ENCODE results near the gene PELI2.

Gene PELI2

GRCh38 chr14:56284641-56285040 lies 166.4 kb downstream of the PELI2 start:
- H3K9me3 ChIP-seq: no peaks in the 10 kb centered on the region
- TF ChIP-seq, protein P1, sequence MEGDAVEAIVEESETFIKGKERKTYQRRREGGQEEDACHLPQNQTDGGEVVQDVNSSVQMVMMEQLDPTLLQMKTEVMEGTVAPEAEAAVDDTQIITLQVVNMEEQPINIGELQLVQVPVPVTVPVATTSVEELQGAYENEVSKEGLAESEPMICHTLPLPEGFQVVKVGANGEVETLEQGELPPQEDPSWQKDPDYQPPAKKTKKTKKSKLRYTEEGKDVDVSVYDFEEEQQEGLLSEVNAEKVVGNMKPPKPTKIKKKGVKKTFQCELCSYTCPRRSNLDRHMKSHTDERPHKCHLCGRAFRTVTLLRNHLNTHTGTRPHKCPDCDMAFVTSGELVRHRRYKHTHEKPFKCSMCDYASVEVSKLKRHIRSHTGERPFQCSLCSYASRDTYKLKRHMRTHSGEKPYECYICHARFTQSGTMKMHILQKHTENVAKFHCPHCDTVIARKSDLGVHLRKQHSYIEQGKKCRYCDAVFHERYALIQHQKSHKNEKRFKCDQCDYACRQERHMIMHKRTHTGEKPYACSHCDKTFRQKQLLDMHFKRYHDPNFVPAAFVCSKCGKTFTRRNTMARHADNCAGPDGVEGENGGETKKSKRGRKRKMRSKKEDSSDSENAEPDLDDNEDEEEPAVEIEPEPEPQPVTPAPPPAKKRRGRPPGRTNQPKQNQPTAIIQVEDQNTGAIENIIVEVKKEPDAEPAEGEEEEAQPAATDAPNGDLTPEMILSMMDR (IDR thresholded peaks at IDR 0.05): no peak
- H3K4me3 ChIP-seq (ENCODE audit: low read depth in 1 of 2, low read length in 1 of 2): no peak overlapping the region
- no peaks in the 10 kb centered on the region for H3K27me3 ChIP-seq
- no peak overlapping the region for H3K27ac ChIP-seq
- peaks cover 25% of the 10 kb centered on the region for H3K36me3 ChIP-seq
- H3K4me1 ChIP-seq (ENCODE audit: control insufficient read depth in 1 of 2, insufficient read depth in 1 of 2, low read depth in 1 of 2, low read length in 1 of 2): peaks cover 16 to 24% of the 10 kb centered on the region in 2 experiments

DNA sequence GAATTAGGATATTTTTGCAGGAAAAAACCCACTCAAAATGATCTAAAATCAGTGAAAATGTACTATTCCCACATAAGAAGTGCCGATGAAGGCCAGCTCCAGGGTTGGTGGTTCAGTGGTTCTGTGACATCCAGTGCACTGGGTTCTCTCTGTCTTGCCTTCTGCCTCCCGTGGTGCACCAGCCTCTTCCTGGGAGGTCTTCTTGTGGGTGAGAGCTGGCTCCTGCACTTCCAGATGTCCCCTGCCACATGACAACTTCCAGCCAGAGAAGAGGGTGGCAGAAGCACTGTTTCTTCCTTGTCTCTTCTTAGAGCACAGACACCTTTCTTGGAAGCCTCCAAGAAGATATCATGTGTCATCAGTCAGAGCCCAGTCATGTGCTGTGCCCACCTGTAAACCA lies 170.9 kb downstream of the PELI2 start:
- TF ChIP-seq, protein P1 (IDR thresholded peaks at IDR 0.05): no peak
- H3K27me3 ChIP-seq: no peaks in the 10 kb centered on the region
- no peak overlapping the region for H3K4me3 ChIP-seq (ENCODE audit: low read depth in 1 of 2, low read length in 1 of 2)
- no peak overlapping the region for H3K27ac ChIP-seq
- H3K9me3 ChIP-seq: no peaks in the 10 kb centered on the region
- peaks cover 3 to 8% of the 10 kb centered on the region in 2 experiments for H3K4me1 ChIP-seq (ENCODE audit: control insufficient read depth in 1 of 2, insufficient read depth in 1 of 2, low read depth in 1 of 2, low read length in 1 of 2)
- H3K36me3 ChIP-seq: peaks cover 48% of the 10 kb centered on the region

- no peak overlapping the region for H3K27ac ChIP-seq
- H3K4me3 ChIP-seq (ENCODE audit: low read depth in 1 of 2, low read length in 1 of 2): no peak overlapping the region
- H3K36me3 ChIP-seq: peaks cover 59% of the 10 kb centered on the region
- no peaks in the 10 kb centered on the region for H3K9me3 ChIP-seq
- TF ChIP-seq, protein P1 (IDR thresholded peaks at IDR 0.05): no peak
- H3K27me3 ChIP-seq: no peaks in the 10 kb centered on the region
- H3K4me1 ChIP-seq (ENCODE audit: control insufficient read depth in 1 of 2, insufficient read depth in 1 of 2, low read depth in 1 of 2, low read length in 1 of 2): peaks cover 3 to 4% of the 10 kb centered on the region in 2 experiments
These were observed 172.0 kb downstream of the PELI2 start for GRCh38 chr14:56290195-56290594.

- H3K36me3 ChIP-seq: peaks cover 83% of the 10 kb centered on the region
- H3K27me3 ChIP-seq: no peaks in the 10 kb centered on the region
- no peaks in the 10 kb centered on the region for H3K4me1 ChIP-seq (ENCODE audit: control insufficient read depth in 1 of 2, insufficient read depth in 1 of 2, low read depth in 1 of 2, low read length in 1 of 2)
- no peaks in the 10 kb centered on the region for H3K9me3 ChIP-seq
- no peak overlapping the region for H3K27ac ChIP-seq
- H3K4me3 ChIP-seq (ENCODE audit: low read depth in 1 of 2, low read length in 1 of 2): no peak overlapping the region
- TF ChIP-seq, protein P1 (IDR thresholded peaks at IDR 0.05): no peak
These were observed 174.8 kb downstream of the PELI2 start for GRCh38 chr14:56292970-56293369.

GRCh38 chr14:56293506-56293905 lies 175.3 kb downstream of the PELI2 start:
- TF ChIP-seq, protein P1 (IDR thresholded peaks at IDR 0.05): no peak
- H3K36me3 ChIP-seq: peaks cover 78% of the 10 kb centered on the region
- H3K9me3 ChIP-seq: no peaks in the 10 kb centered on the region
- H3K27me3 ChIP-seq: no peaks in the 10 kb centered on the region
- H3K27ac ChIP-seq: no peak overlapping the region
- H3K4me1 ChIP-seq (ENCODE audit: control insufficient read depth in 1 of 2, insufficient read depth in 1 of 2, low read depth in 1 of 2, low read length in 1 of 2): no peaks in the 10 kb centered on the region
- no peak overlapping the region for H3K4me3 ChIP-seq (ENCODE audit: low read depth in 1 of 2, low read length in 1 of 2)

GRCh38 chr14:56294128-56294527 lies 175.9 kb downstream of the PELI2 start:
- no peak overlapping the region for H3K4me3 ChIP-seq (ENCODE audit: low read depth in 1 of 2, low read length in 1 of 2)
- no peaks in the 10 kb centered on the region for H3K9me3 ChIP-seq
- TF ChIP-seq, protein P1 (IDR thresholded peaks at IDR 0.05): no peak
- peaks cover 75% of the 10 kb centered on the region for H3K36me3 ChIP-seq
- no peak overlapping the region for H3K27ac ChIP-seq
- no peaks in the 10 kb centered on the region for H3K4me1 ChIP-seq (ENCODE audit: control insufficient read depth in 1 of 2, insufficient read depth in 1 of 2, low read depth in 1 of 2, low read length in 1 of 2)
- no peaks in the 10 kb centered on the region for H3K27me3 ChIP-seq
